C1 segment of cervical spinal cord (tissue), 14 donors: ENCODE measurements around the gene CDH13.
A peak's percentile ranks its signal among the peaks of the same experiment; 100 is the strongest.

Experiments used
- DNase-seq, 14 donors: peaks; one replicate each; lab custom pipeline; 2025; lab: John Stamatoyannopoulos, UW

CDH13 gene

GRCh38 chr16:83110269-83110668, 483.5 kb downstream of the CDH13 start:
- DNase-seq: no peak

GRCh38 chr16:83113317-83113716, 486.5 kb downstream of the CDH13 start:
- peak in 9 of 14 donors; percentile 2 to 53 (median 29) for DNase-seq

DNA sequence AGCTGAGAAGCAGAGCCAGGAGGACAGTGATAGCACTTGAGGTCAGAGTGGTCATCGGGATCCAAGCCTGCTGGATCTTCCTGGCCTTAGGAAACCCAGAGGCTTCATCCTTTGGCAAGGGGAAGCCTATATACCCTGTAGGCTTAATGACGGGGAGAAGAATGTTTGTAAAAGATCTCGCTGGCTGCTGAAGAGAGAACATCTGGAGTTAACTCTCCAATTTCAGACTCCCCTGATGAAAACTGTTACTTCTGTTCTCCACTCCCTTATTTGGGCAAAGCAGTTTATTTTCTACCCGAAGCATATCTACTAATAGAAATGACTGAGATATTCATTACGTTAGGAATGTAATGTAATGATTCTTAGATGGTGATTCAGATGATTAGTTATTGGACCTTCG, 487.0 kb downstream of the CDH13 start:
- no peak for DNase-seq

- no peak for DNase-seq
Observed at GRCh38 chr16:83115491-83116232, 488.9 kb downstream of the CDH13 start.

GRCh38 chr16:83116274-83116892, 489.6 kb downstream of the CDH13 start:
- DNase-seq: no peak

- no peak for DNase-seq
Observed at GRCh38 chr16:83117810-83118209, 491.0 kb downstream of the CDH13 start.

DNA sequence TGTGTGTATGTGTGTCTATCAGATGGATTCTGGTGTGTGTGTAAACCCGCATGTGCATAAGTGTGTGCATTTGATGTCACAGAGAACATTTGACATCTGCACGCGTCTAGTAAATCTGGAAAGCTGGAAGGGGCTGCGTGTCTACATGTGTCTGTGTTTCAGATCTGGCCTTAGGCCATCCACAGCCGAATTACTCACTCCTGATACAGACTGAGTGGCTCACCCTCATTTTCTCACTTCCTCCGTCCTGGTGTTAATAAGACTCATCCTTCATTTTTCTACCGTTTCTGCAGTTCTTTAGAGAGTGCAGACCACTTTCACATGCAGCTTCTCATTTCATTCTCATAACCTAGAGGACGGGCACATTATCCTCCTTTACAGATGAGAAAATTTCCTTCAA, 491.6 kb downstream of the CDH13 start:
- no peak for DNase-seq

GRCh38 chr16:83125999-83126568, 499.3 kb downstream of the CDH13 start:
- DNase-seq: no peak

DNA sequence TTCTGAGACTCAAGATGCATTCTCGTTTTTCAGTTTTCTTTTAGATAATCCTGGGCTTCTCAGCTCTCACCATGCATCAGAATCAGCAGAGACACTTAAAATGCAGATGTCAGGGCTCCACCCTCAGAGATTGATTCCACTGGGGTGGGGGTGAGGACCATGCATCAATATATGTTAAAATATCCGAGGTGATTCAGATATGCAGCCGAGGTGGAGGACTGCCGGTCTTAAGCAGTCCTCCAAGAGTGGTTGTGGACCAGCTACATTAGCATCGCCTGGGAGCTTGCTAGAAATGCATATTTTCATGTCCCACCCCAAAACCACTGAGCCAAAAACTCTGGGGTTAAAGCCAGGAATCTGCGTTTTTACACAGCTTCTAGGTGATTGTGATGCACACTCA, 501.3 kb downstream of the CDH13 start:
- DNase-seq: no peak

DNA sequence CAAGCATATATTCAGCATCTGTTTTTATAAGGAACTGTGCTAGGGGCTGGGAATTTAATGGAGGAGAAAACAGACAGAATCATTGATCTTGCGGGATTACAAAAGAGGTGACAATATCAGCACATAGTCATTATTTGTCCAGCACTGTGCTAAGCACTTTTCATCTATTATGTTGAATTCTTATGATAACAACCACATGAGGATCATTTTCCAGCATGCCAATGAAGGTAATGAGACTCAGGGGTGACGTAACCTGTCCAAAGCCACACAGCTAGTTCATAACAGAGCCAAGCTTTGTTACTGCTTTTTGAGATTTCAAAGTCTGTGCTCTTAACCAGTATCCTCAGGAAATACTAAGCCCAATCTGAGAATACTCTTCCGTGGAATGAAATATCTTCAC, 503.3 kb downstream of the CDH13 start:
- no peak for DNase-seq

GRCh38 chr16:83134638-83135037, 507.9 kb downstream of the CDH13 start:
- no peak for DNase-seq

GRCh38 chr16:83136419-83136818, 509.6 kb downstream of the CDH13 start:
- DNase-seq: no peak

GRCh38 chr16:83136924-83137323, 510.2 kb downstream of the CDH13 start:
- no peak for DNase-seq

DNA sequence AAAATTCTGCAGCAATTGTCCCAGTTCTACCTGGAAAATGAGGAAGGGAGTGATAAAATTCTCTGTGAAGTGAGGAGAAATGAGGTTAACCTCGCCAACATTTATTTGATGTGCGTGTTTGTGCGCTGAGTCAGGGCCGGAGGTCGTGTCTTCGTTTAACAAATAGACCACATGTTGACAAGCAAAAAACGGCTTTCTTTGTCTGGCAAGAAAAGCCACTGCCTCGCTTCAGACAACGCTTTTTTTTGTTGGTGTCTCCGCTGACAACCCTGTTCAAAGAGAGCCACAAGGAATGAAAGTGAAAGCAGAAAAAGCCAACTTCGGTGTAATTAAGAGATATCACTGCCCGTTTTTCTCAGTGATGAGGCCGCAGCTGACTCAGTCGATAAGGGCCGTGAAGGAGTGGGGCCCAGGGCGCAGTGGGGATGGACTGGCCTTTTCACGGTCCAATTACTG, 510.6 kb downstream of the CDH13 start:
- peak in 6 of 14 donors; percentile 6 to 48 (median 28) for DNase-seq

GRCh38 chr16:83137894-83138293, 511.1 kb downstream of the CDH13 start:
- no peak for DNase-seq

DNA sequence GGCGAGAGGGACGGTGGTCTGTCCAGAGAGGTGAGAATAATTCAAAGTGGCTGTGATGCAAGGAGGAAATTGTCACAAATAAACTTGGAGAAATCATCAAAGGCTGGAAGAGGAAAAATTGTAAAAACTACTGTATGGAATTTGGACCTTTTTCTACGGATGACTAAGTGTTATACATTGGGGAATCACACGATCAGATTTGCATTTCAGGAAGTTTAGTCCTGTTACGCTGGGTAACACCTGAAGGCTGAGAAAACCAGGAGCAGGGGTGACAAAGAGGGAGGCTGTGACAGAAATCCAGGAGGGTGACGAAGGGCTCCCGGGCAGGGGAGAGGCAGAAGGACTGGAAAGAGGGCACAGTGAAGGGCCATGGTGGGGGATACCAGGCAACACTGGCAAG, 511.7 kb downstream of the CDH13 start:
- DNase-seq: no peak

DNA sequence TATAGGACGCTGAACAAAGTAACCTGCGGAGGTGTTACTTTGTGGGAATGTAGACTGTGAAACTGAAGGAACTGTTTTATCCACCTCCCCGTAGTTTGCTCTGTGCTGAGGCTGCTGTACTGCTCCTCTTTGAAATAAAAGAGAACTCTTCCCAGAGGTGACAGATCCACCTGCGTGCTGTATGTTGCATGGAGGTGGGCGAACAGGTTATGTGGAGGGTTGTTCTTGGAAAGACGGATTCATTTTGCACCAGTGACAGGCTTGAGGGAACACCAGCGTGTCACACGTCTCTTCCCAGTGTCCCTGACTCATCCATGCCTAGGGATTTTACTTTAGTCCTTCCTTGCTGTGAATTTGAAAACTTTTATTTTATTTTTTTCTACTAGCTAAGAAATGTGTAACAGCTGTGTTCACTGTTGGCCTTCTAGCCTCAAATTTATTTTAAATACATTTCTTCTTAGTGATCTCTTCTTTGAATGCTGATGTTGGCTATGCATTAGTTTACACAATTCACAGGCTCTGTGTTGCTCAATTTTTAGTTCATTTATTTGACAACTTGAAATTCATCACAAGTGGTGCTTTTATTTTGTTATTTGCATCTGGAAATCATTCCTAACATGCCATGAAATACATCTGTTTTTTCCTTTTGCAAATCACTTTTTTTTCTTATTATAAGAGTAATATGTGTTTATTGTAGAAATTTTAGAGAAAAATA, 512.4 kb downstream of the CDH13 start:
- DNase-seq: no peak

- no peak for DNase-seq
Observed at GRCh38 chr16:83143788-83144187, 517.0 kb downstream of the CDH13 start.

DNA sequence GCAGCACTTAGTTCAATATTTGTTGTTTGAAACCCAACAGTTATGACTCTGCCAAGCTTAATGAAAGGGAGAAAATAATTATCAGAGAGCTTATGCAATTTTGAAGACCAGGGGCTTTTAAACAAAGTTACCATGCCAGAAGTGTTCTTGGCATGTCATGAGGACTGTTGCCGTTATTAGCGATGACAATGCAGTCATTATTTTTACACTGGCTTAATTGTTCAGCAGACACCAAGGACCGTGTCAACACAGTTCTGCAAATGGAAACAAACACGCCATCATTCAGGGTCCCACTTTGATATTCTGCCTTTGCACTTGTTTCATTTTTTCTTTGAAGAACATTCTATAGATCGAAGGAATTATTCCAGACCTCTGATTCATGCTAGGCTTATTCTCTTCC, 518.5 kb downstream of the CDH13 start:
- peak in 2 of 14 donors; percentile 28 to 63 for DNase-seq

DNA sequence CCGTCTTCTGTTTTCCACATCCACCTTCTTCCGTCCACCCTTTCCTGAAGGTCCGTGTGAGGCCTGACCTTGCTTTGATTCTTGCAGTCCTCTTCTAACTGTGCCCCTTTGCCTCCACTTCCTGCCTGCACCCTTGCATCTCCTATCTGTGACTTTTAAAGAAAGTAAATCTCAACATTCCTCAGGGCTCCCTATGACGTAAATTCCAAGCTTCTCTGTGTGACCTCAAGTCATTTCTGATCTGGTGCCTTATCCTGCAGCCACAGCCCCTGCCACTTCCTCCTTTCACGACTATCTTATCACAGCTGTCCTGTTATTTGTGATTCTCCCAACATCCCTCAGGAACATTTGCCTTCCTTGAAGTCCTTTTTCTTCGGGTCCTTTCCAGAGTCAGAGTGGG, 520.5 kb downstream of the CDH13 start:
- no peak for DNase-seq

DNA sequence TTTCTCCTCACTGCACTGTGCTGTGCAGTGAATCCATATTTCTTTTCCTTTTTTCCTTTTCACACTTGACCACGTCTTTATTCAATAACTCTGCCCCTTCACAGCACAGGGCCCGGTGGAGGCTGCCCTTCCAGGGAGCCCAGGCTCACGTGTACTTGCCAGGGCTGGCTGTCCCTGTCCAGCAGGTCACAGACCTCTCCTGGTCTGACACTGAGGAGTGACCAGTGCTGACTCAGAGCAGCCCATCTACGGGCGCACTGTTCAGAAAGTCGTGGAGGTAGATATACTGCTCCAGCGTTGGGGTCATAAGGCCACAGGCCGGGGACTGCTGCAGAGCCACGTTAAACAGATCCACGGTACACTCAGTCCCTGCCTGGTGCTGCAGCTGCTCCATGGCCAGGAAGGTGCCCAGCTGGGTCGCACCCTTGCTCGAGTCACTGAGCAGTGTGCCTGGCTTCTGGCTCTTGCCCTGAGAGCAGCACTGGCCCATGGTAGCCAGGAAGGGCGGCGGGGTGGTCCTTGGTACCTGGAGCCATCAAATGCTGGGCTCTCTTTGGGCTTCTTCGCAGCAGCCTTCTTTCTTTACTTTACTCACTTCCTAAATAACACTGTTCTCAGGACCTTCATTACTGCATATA, 531.7 kb downstream of the CDH13 start:
- DNase-seq: no peak

- no peak for DNase-seq
Observed at GRCh38 chr16:83159049-83159448, 532.3 kb downstream of the CDH13 start.
